Measurements from ENCODE around the gene TP53.
A peak's percentile ranks its signal among the peaks of the same experiment; 100 is the strongest.
"Not testable (repeated sequence)": the region's sequence is repeated elsewhere in the genome, so short reads cannot be mapped to it uniquely, and the experiment has no call there.

Gene TP53

GRCh38 chr17:7673239-7673638 is 14.1 kb downstream of the TP53 start:
- DNase-seq, result peak; percentile 25

GRCh38 chr17:7668482-7668881 is 18.8 kb downstream of the TP53 start:
- DNase-seq, result no peak

- no peak for DNase-seq
Observed at GRCh38 chr17:7667656-7668406, 19.5 kb downstream of the TP53 start.

DNA sequence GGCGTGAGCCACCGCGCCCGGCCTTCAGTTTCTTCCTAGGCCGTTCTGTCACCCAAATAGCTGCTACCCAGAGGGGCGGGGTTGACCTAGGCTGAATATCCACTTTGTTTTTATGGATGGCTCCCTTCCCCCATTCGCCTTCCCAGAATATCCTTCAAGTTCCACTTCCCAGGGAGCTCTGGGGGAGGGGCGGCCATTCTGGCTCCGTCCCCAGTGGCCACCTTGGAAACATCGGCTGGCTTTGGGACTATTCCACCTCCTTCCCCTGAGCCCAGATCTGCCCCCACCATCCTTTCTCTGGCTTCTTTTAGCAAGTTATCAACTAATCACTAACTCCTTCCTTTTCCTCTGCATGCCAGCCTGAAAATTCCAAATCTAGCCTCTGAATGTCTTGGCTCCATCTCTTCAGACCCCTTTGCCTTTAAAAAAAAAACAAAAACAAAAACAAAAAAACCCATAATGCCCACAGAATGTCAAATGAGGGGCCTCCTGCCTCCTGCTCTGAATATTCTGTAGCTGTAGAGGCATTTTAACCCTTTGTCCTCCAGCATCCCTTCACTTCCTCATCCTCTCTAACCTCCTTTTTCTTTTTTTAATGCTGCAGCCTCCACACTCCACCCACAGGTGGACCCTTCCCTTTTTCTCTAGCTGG is 30.2 kb downstream of the TP53 start:
- DNase-seq, result no peak

DNA sequence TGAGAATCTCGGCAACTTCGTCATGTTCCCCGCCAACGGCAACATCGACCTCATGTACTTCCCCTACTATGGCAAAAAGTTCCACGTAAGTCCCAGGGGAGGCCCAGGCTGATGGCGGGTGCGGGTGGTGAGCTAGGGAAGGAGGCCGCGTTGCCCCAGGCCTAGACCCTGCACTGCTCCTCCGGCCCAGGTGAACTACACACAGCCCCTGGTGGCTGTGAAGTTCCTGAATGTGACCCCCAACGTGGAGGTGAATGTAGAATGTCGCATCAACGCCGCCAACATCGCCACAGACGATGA is 31.8 kb downstream of the TP53 start:
- no peak for DNase-seq

GRCh38 chr17:7654832-7655540 is 32.3 kb downstream of the TP53 start:
- DNase-seq, result no peak

GRCh38 chr17:7652388-7653356 is 34.6 kb downstream of the TP53 start:
- DNase-seq, result no peak

- DNase-seq, result no peak
Observed at GRCh38 chr17:7651665-7652387, 35.5 kb downstream of the TP53 start.

DNA sequence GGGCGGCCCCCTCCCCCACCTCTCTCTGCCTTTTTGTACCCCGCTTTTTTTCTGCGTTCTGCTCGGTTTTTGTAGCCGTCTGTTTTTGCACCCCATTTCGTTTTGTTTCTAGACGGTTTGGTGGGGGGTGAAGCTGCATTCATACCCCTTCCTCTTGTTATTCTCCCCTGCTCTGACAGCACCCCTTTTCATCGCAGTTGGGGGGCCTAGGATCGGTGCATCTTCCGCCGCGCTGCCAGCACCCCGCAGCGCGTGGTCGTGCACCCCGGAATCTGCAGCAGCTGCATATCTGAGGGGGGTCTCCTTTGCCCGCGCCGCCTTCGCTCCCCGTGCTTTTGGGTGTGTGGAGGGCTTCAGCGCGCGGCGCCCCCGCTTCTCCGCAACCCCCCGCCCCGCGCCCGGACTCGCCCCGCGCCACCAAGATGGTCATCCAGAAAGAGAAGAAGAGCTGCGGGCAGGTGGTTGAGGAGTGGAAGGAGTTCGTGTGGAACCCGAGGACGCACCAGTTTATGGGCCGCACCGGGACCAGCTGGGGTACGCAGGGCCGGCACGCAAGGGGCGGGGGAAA is 36.1 kb downstream of the TP53 start:
- DNase-seq, result no peak

- DNase-seq, result peak; percentile 58
Observed at GRCh38 chr17:7650509-7651096, 36.7 kb downstream of the TP53 start, which contains the start of gene ATP1B2. ATP1B2 (plus strand) TSS chr17:7650926; CDS start chr17:7651519, 593 bp downstream.

DNA sequence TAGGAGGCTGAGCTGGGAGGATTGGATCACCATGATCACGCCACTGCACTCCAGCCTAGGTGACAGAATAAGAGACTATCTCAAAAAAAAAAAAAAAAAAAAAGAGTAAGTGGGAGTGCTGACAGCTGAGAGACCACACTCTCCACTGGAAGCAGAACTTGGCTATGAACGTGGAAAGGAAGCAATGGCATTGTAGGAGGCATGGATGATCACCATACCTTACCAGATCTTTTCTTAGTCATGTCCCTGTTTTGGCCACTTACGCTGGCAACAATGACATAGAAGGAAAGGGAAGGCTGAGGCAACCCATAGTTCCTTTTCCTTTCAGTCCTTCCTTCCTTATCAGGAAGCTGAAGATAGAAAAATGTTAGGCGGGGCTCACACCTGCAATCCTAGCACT is 40.3 kb downstream of the TP53 start:
- DNase-seq, result no peak

DNA sequence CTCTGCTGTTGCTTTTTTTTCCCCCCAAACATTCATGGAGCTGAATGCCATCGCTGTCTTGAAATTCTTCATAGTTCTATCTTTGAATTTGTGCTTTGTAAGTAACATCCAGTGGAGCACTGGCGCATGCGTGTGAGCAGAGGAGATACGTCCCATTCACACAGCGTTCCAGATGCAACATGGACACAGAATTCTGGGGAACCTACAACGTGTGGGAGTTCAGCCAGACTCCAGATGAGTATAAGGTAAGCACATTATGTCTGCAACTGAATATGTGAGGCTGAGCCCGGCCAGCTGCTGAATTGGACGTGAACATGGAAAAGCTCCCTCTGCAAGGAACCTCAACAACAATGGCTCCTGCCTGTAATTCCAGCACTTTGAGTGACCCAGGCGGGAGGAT is 40.8 kb downstream of the TP53 start:
- DNase-seq, result no peak

- no peak for DNase-seq
Observed at GRCh38 chr17:7644775-7645174, 42.5 kb downstream of the TP53 start.

DNA sequence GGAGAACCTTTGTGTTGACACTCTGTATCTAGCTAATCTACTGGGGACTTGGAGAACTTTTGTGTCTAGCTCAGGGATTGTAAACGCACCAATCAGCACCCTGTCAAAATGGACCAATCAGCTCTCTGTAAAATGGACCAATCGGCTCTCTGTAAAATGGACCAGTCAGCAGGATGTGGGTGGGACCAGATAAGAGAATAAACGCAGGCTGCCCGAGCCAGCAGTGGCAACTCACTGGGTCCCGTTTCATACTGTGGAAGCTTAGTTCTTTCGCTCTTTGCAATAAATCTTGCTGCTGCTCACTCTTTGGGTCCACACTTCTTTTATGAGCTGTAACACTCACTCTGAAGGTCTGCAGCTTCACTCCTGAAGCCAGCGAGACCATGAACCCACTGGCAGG is 45.7 kb downstream of the TP53 start:
- DNase-seq, result not testable (repeated sequence)

GRCh38 chr17:7640783-7641182 is 46.5 kb downstream of the TP53 start:
- DNase-seq, result no peak

DNA sequence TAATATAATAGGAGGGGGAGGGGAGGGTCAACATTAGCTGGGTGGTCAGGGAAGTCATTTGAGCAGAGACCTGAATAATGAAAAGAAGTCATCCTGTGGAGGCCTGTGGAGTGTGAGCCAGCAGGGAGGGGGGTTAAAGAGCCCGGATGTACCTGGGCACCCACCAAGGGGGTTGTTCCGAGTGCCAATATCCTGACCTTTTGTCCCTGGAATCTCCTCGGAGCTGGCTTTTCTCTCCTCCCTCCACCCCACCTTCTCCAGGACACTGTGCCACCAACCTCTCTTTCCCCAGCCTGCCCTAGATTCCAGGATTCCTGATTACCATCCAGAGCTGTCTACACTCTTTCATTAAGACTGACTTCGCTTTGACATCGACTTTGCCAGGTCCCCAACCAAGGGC is 51.1 kb downstream of the TP53 start:
- no peak for DNase-seq

DNA sequence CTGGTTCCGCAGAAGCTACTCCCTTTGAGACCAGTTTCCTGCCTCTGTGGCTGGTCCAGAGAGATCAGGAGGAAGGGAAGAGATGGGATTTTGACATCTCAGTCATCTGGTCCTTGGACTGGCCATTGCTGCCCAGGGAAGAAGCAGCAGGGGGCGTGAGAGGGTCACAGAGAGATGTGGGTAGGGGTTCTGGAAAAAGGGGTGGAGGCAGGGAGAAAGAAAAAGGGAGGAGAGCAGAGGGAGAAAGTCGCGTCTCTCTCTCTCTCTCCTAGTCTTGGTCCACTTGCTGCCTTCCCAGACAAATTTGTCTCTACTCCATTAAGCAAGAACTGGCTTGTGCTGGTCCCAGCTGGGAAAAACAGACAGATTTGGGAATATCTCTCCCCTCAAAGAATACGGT is 52.9 kb downstream of the TP53 start:
- DNase-seq, result no peak

DNA sequence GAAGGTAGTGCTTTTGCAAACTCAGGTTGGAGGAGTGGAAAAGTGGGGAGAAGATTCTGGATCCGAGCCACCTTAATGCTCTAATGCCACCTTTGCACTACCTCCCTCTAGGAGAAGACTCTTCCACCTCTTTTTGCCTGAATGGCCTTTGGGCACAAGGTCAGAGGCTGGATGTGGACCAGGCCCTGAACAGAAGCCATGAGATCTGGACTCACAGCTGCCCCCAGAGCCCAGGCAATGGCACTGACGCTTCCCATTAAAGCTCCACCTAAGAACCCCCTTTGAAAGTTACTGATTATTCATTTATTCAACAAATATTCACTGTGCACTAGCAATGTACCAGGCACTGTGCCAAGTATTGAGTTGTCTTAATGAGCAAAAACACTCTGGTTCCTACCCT is 54.2 kb downstream of the TP53 start:
- no peak for DNase-seq

GRCh38 chr17:7632492-7632894 is 54.8 kb downstream of the TP53 start:
- DNase-seq, result no peak

- DNase-seq, result no peak
Observed at GRCh38 chr17:7631398-7632380, 55.6 kb downstream of the TP53 start.

All from stimulated activated CD4-positive, alpha-beta T cell treated with anti-CD3 and anti-CD28 coated beads, Interleukin-12 subunit alpha, Interleukin-12 subunit beta, amount 100 ng/mL, for 4 hours (primary cell).